MCF 10A (cell line): Measurements from ENCODE around the gene IRAK3. TPM values are rescaled to one million over a fixed set of nuclear protein-coding genes. Genes with fewer than 3 reads are reported as not detected.

Experiments used
- BruUV-seq: library from RNA; stranded (reverse); fragments of 400-500 nt; replicated peaks from 2 replicates; lab custom pipeline; 2021; lab: Mats Ljungman, UMichigan
- CTCF ChIA-PET: fragments of 300-600 bp; sonication (Branson Sonifier 250); formaldehyde crosslinking; extraction: SDS; loops from one replicate; lab custom pipeline; 2021; ENCODE audit warnings: antibody characterized with exemption, inconsistent platforms; lab: Yijun Ruan, JAX
- POLR2A ChIA-PET: fragments of 300-600, 350-650 bp; sonication (Branson Sonifier 250); formaldehyde crosslinking; extraction: SDS; loops from one replicate; lab custom pipeline; 2020; ENCODE audit warnings: antibody characterized with exemption, inconsistent platforms; lab: Yijun Ruan, JAX
- DNase-seq: peaks from one replicate; pipeline ENCODE4 v3.0.0-alpha.2; 2018; ENCODE audit not compliant: unreplicated experiment
- H3K27ac Mint-ChIP-seq: one replicate; pipeline ENCODE4 v1.8.0; 2022; ENCODE audit warnings: mild to moderate bottlenecking, low read depth, mixed read lengths; ENCODE audit not compliant: unreplicated experiment
- H3K27me3 Mint-ChIP-seq: one replicate; pipeline ENCODE4 v1.8.0; 2022; ENCODE audit warnings: mixed read lengths; ENCODE audit not compliant: insufficient read depth, unreplicated experiment
- H3K36me3 Mint-ChIP-seq: one replicate; pipeline ENCODE4 v1.8.0; 2022; ENCODE audit warnings: mild to moderate bottlenecking, moderate library complexity, mixed read lengths; ENCODE audit not compliant: insufficient read depth, unreplicated experiment
- H3K4me1 Mint-ChIP-seq: one replicate; pipeline ENCODE4 v1.8.0; 2022; ENCODE audit warnings: mixed read lengths; ENCODE audit not compliant: insufficient read depth, unreplicated experiment
- H3K4me3 Mint-ChIP-seq: one replicate; pipeline ENCODE4 v1.8.0; 2022; ENCODE audit warnings: mild to moderate bottlenecking, moderate library complexity, mixed read lengths; ENCODE audit not compliant: unreplicated experiment
- H3K9me3 Mint-ChIP-seq: one replicate; pipeline ENCODE4 v1.8.0; 2022; ENCODE audit warnings: mixed read lengths; ENCODE audit not compliant: unreplicated experiment
- CTCF ChIP-seq: fragments of 200-600 bp; IDR thresholded peaks from one replicate; pipeline ENCODE4 v1.8.0; 2022; ENCODE audit warnings: antibody characterized with exemption, mild to moderate bottlenecking; ENCODE audit not compliant: unreplicated experiment
- intact Hi-C: fragments of 100-400 bp; cut with micrococcal nuclease; formaldehyde crosslinking; loops from 2 replicates; pipeline ENCODE4 v1.14.1; 2022
- total RNA-seq: library from RNA; stranded (reverse); gene quantifications from 2 replicates; pipeline ENCODE4 v1.2.3, GENCODE V29; 2022

IRAK3 gene
- total RNA-seq, 1 experiment from 2014 or later = not detected

DNA sequence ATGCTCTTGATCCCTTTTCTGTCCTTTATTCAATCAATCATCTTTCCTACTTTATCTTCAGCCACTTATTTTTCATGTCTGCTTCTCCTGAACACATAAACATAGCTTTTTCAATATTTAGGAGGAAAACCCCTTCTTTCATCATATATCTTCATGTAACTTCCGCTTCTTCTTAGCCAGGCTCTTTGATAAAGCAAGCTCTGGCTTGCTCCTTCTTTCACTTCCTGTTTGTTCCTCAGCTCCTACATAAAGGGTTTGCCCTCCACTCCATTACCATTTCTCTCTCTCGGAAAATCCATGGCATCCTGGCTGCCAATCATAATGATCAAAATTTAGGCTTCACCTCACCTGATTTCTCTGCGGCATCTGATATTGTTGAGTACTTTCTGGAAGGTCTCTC is 79.5 kb downstream of the IRAK3 start:
- DNase-seq = no peak
- POLR2A ChIA-PET = no interaction called here
- TF ChIP-seq CTCF = no peak
- intact Hi-C loops = no loop called here
- H3K4me1 Mint-ChIP-seq = no peaks in the 10 kb centered on the region
- H3K27me3 Mint-ChIP-seq = peaks cover 15% of the 10 kb centered on the region
- no peaks in the 10 kb centered on the region for H3K36me3 Mint-ChIP-seq
- no TSS peak for BruUV-seq
- CTCF ChIA-PET = interaction anchor here (0.6 to 8.1 kb wide), 10 partner anchors 10 to 1378 kb away, joined by 3 to 87 read pairs (median 6); no protein-coding TSS in a partner anchor
- H3K4me3 Mint-ChIP-seq = no peak overlapping the region
- H3K27ac Mint-ChIP-seq = no peak overlapping the region
- no peaks in the 10 kb centered on the region for H3K9me3 Mint-ChIP-seq

DNA sequence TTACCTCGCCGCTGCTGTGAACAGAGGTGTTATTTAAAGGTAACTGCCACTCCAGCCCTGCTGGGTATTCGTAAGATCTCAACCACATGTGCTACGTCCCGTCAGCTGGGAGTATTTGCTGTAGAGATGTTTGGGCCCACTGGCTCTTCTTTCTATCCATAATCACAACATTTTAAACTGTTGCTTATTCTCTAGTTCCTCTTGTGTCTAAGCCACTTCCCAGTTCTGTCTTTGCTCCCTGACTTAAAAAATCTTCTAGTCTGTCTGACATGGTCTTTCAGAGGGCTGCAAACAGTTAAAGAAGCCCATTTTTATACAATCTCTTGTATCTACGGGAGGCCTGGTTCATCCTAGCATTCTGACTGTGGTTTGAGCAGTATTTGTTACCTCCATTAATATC is 80.1 kb downstream of the IRAK3 start:
- Mint-ChIP-seq H3K4me1 (no peaks in the 10 kb centered on the region), H3K9me3 (no peaks in the 10 kb centered on the region), H3K4me3 (no peak overlapping the region), H3K27ac (no peak overlapping the region), H3K27me3 (peaks cover 10% of the 10 kb centered on the region), H3K36me3 (no peaks in the 10 kb centered on the region)
- ChIA-PET CTCF (interaction anchor here (0.6 to 8.1 kb wide), 23 partner anchors 10 to 1379 kb away, joined by 3 to 87 read pairs (median 5); no protein-coding TSS in a partner anchor), POLR2A (no interaction called here)
- BruUV-seq = no TSS peak
- no peak for TF ChIP-seq CTCF
- DNase-seq = no peak
- intact Hi-C loops = loop anchor here (1.0 kb wide), 1 partner anchor 140 kb away; no protein-coding TSS in a partner anchor

DNA sequence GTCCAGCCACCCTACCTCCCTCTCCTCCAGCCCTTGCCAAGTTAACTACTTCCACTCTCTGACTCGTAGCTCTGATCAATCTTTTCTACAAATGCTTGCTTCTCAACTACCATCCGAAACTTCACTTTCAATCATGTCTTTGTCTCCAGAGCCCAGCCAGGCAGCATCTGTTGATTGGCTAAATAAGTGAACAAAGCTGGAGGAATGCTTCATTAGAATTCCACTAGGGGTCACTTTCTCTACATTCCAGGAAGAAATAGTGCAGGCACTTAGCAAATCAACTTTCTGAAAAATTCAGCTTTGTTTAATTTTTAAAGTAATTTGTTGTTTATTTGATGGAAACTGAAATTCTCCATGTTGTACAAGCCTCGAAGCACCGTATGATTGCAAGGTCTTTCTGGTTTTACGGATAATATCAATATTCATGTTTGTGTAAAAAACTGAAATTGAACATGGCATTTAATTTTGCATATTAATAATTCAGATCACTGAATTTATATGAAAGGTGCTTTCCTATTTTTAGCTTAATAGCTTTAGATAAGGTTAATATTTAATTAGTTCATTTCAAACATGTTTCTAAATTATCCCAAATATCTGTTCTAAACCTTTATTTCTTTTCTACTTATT is 80.9 kb downstream of the IRAK3 start:
- peak; percentile 54 for DNase-seq
- CTCF ChIA-PET = interaction anchor here (0.6 to 8.1 kb wide), 45 partner anchors 9 to 1379 kb away, joined by 3 to 87 read pairs (median 4); partner anchors contain the start of gene TMBIM4
- Mint-ChIP-seq H3K36me3 (no peaks in the 10 kb centered on the region), H3K27me3 (peaks cover 2% of the 10 kb centered on the region), H3K27ac (no peak overlapping the region), H3K4me1 (no peaks in the 10 kb centered on the region), H3K4me3 (no peak overlapping the region), H3K9me3 (no peaks in the 10 kb centered on the region)
- intact Hi-C loops = loop anchor here (1.0 to 10.0 kb wide), 3 partner anchors 139 to 424 kb away; no protein-coding TSS in a partner anchor
- no TSS peak for BruUV-seq
- peak; percentile 50 for TF ChIP-seq CTCF
- POLR2A ChIA-PET = interaction anchor here (0.8 kb wide), 1 partner anchor 439 kb away, joined by 3 read pairs; no protein-coding TSS in a partner anchor

- Mint-ChIP-seq H3K4me3 (no peak overlapping the region), H3K4me1 (no peaks in the 10 kb centered on the region), H3K27me3 (no peaks in the 10 kb centered on the region), H3K36me3 (no peaks in the 10 kb centered on the region), H3K27ac (no peak overlapping the region), H3K9me3 (no peaks in the 10 kb centered on the region)
- DNase-seq = no peak
- intact Hi-C loops = loop anchor here (1.0 to 10.0 kb wide), 2 partner anchors 284 to 424 kb away; no protein-coding TSS in a partner anchor
- POLR2A ChIA-PET = no interaction called here
- CTCF ChIA-PET = interaction anchor here (0.7 to 8.1 kb wide), 32 partner anchors 8 to 959 kb away, joined by 3 to 87 read pairs (median 4); partner anchors contain the start of gene TMBIM4
- no peak for TF ChIP-seq CTCF
- BruUV-seq = no TSS peak
Measured at GRCh38 chr12:66270613-66271012, 81.6 kb downstream of the IRAK3 start.
